ENCODE results near the gene HEMGN. TPM values are rescaled to one million over a fixed set of nuclear protein-coding genes. Genes with fewer than 3 reads are reported as not detected.

The HEMGN gene
- total RNA-seq, 1 donor from 2014 or later: not detected

- Histone ChIP-seq H3K4me3 (ENCODE audit: low read depth, low read length) (no peak overlapping the region), H3K36me3 (ENCODE audit: control insufficient read depth, insufficient read depth, low read length) (no peaks in the 10 kb centered on the region), H3K27me3 (ENCODE audit: control insufficient read depth, insufficient read depth, low read length) (no peaks in the 10 kb centered on the region)
- no peak for DNase-seq (ENCODE audit: low read depth)
- no peak for TF ChIP-seq CTCF (IDR thresholded peaks at IDR 0.05; ENCODE audit: insufficient read depth, low read length, poor library complexity, severe bottlenecking)
Measured at GRCh38 chr9:97918611-97919010, 19.4 kb downstream of the HEMGN start.

DNA sequence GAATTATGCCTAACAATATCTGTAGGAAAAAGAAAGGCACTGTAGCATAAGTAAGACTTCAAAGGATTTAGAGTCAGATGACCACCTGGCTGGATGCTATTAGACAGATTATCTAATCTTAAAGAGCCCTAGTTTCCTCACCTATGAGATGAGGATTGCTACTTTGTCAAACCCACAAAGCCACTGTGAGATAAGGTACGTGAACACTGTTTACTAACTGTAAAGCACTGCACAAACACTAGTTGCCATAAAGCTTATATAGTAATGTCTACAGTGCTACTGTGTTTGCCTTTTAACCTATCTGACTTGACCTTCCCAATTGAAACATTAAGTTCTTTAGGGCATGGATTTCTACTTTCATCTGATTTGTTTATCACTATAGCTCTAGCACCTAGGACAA, 26.0 kb downstream of the HEMGN start:
- DNase-seq (ENCODE audit: low read depth): no peak
- no peak for TF ChIP-seq CTCF (IDR thresholded peaks at IDR 0.05; ENCODE audit: insufficient read depth, low read length, poor library complexity, severe bottlenecking)
- no peak overlapping the region for H3K4me3 ChIP-seq (ENCODE audit: low read depth, low read length)
- no peaks in the 10 kb centered on the region for H3K36me3 ChIP-seq (ENCODE audit: control insufficient read depth, insufficient read depth, low read length)
- H3K27me3 ChIP-seq (ENCODE audit: control insufficient read depth, insufficient read depth, low read length): no peaks in the 10 kb centered on the region

DNA sequence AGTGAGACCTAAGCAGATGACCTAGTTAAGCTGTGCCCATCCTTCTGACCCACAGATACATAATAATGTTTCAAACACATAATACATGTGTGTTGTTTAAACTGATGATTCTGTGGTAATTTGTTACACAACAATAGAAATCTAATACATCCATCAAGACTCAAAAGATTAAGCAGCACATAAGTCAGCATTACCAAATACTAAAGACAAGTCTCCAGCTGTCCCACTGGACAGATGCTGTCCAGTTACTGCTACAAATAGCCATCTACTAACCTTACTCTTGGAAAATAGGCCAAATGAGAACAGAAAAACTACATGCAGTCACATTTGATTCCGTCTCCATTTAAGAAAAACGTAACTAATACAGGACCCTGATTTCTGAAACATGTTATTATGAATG, 26.4 kb downstream of the HEMGN start:
- Histone ChIP-seq H3K36me3 (ENCODE audit: control insufficient read depth, insufficient read depth, low read length) (no peaks in the 10 kb centered on the region), H3K4me3 (ENCODE audit: low read depth, low read length) (no peak overlapping the region), H3K27me3 (ENCODE audit: control insufficient read depth, insufficient read depth, low read length) (no peaks in the 10 kb centered on the region)
- DNase-seq (ENCODE audit: low read depth): no peak
- TF ChIP-seq CTCF (IDR thresholded peaks at IDR 0.05; ENCODE audit: insufficient read depth, low read length, poor library complexity, severe bottlenecking): no peak

- TF ChIP-seq CTCF (IDR thresholded peaks at IDR 0.05; ENCODE audit: insufficient read depth, low read length, poor library complexity, severe bottlenecking): no peak
- Histone ChIP-seq H3K36me3 (ENCODE audit: control insufficient read depth, insufficient read depth, low read length) (no peaks in the 10 kb centered on the region), H3K4me3 (ENCODE audit: low read depth, low read length) (no peak overlapping the region), H3K27me3 (ENCODE audit: control insufficient read depth, insufficient read depth, low read length) (no peaks in the 10 kb centered on the region)
- no peak for DNase-seq (ENCODE audit: low read depth)
Measured at GRCh38 chr9:97910357-97910756, 27.6 kb downstream of the HEMGN start.

DNA sequence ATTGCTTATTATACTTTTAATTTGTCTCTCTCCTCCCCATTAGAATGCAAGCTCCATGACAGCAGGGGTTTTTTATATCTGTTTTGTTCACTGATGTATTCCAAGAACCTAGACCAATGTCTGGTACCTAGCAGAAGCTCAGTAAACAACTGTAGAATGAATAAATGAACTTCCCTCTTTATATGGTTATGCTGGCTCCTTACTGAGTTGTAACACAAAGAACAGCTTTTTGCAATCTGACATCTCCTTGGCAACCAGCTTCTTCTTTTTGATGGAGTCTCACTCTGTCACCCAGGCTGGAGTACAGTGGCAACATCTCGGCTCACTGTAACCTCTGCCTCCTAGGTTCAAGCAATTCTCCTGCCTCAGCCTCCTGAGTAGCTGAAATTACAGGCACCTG, 29.3 kb downstream of the HEMGN start:
- H3K27me3 ChIP-seq (ENCODE audit: control insufficient read depth, insufficient read depth, low read length): no peaks in the 10 kb centered on the region
- no peak for TF ChIP-seq CTCF (IDR thresholded peaks at IDR 0.05; ENCODE audit: insufficient read depth, low read length, poor library complexity, severe bottlenecking)
- H3K36me3 ChIP-seq (ENCODE audit: control insufficient read depth, insufficient read depth, low read length): no peaks in the 10 kb centered on the region
- no peak overlapping the region for H3K4me3 ChIP-seq (ENCODE audit: low read depth, low read length)
- DNase-seq (ENCODE audit: low read depth): no peak

GRCh38 chr9:97907632-97908031, 30.3 kb downstream of the HEMGN start:
- Histone ChIP-seq H3K36me3 (ENCODE audit: control insufficient read depth, insufficient read depth, low read length) (no peaks in the 10 kb centered on the region), H3K27me3 (ENCODE audit: control insufficient read depth, insufficient read depth, low read length) (no peaks in the 10 kb centered on the region), H3K4me3 (ENCODE audit: low read depth, low read length) (no peak overlapping the region)
- no peak for DNase-seq (ENCODE audit: low read depth)
- no peak for TF ChIP-seq CTCF (IDR thresholded peaks at IDR 0.05; ENCODE audit: insufficient read depth, low read length, poor library complexity, severe bottlenecking)
